IPS-11a (cell line): ENCODE measurements around the gene CEP63.

Source experiments
- H3K4me3 ChIP-seq: one replicate; pipeline ENCODE4 v1.5.1; 2013; ENCODE audit warnings: low read depth, low read length, control low read depth

Gene CEP63

GRCh38 chr3:134485718-134486576 lies at the start of gene CEP63, which contains the start of gene ANAPC13:
Gene CEP63 (plus strand): TSS chr3:134486057. CDS start chr3:134495321, 9,264 bp downstream.
Gene ANAPC13 (minus strand): TSS chr3:134485985. CDS start chr3:134482904, 3,081 bp downstream.
- H3K4me3 ChIP-seq = peak within 1 kb of the TSS; percentile 90

DNA sequence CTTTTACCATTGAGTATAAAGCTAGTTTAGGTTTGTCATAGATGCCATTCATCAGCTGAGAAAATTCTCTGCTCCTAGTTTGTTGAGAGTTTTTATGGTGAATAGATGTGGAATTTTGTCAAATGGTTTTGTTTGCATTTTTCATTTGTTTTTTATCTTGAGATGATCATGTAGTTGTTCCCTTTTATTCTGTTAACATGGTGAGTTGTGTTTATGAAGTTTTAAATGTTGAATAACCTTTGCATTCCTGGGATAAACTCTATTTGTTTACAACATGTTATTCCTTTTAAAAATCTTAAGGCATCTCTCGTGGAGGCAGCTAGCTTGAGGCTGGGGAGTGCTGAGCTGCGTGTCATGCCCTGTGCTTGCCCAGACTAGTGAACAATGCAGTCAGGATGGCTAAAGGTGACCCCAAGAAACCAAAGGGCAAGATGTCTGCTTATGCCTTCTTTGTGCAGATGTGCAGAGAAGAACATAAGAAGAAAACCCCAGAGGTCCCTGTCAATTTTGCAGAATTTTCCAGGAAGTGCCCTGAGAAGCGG lies 48.6 kb upstream of the CEP63 start:
- H3K4me3 ChIP-seq = no peak overlapping the region

- H3K4me3 ChIP-seq = no peak overlapping the region
Measured at GRCh38 chr3:134441321-134441720, 44.5 kb upstream of the CEP63 start.

GRCh38 chr3:134441821-134442220 lies 44.0 kb upstream of the CEP63 start:
- H3K4me3 ChIP-seq = no peak overlapping the region

- no peak overlapping the region for H3K4me3 ChIP-seq
Measured at GRCh38 chr3:134445095-134445494, 40.8 kb upstream of the CEP63 start.

DNA sequence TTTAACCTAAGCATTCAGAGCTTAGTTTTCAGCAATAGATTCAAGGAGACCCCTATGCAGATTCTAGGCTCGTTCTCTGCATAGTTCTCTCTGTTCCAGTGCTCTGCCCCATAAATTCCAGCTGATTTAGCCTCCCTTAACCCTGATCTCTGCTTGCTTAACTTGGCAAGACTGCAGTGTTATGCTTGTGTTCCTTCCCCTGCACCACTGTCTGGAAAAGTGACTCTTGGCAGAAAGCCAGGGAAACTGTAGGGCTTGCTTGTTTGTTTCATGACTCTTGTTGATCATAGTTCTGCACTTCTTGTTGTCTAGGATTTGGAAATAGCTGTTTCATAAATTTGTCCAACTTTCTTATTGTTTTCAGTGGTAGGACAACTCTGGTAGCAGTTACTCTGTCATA lies 40.2 kb upstream of the CEP63 start:
- no peak overlapping the region for H3K4me3 ChIP-seq

- H3K4me3 ChIP-seq = no peak overlapping the region
Measured at GRCh38 chr3:134446800-134447199, 39.1 kb upstream of the CEP63 start.

- no peak overlapping the region for H3K4me3 ChIP-seq
Measured at GRCh38 chr3:134447351-134447750, 38.5 kb upstream of the CEP63 start.

- H3K4me3 ChIP-seq = no peak overlapping the region
Measured at GRCh38 chr3:134448664-134449063, 37.2 kb upstream of the CEP63 start.

DNA sequence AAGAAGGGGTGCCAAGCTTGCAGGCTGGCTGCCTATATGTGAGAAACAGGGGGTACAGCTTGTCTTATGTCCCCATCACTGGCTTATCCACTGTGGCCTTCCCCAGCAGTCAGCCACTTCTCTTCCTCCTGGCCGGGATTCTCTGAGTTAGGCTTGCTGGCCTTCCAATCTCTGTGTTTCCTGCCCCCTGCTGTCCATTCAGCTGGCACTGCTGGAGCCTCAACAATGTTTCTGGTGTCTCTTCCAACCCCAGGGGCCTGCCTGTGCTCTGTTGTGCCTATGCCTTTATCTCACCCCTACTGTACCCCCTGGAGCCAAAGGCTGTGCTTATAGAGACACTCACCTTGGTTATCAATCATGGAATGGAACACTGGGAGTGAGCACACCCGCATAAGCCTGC lies 36.6 kb upstream of the CEP63 start:
- no peak overlapping the region for H3K4me3 ChIP-seq

GRCh38 chr3:134449951-134450350 lies 35.9 kb upstream of the CEP63 start:
- no peak overlapping the region for H3K4me3 ChIP-seq

DNA sequence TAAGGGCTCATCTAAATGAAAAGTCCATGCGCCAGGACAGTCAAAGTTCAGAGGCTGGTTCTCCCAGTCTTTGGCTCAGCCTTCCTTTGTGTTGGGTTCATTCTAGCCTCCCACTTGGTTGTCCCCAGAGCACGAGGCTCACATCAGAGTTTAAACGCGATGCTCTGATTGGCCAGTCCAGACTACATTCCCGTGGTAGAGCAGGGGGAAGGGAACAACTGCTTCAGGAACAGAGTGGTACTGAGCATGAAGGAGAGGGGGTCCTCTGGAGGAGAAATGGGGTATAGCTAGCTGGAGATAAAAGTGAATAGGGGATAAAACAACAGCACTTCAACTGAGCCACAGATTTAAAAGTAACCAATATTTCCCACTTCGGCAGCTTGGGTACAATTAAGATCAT lies 32.2 kb upstream of the CEP63 start:
- no peak overlapping the region for H3K4me3 ChIP-seq

GRCh38 chr3:134457376-134458074 lies 28.3 kb upstream of the CEP63 start:
- no peak overlapping the region for H3K4me3 ChIP-seq

DNA sequence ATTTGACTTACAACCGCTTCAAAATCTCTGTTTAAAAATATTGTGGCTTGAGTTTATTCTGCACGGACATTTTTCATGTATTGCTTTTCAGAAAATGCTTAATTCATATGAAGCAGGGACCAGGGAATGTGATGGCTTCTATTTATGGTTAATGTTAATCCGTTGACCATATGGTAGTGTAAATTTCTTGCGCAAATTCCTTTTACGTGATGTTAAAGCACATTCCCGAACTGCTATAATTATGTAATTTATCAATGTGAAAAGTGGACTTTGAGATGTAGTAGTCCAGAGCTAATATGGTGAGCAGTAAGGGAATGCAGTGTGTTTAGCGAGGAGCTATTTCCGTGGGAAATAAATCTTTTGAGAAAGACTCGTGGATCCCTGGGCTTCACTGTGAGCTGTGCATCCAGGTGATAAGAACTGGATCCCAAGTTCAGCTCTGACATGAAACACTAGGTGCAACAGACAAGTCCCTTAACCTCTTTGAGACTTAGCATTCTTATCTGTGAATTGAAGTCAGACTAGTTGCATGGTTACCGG lies 27.4 kb upstream of the CEP63 start:
- no peak overlapping the region for H3K4me3 ChIP-seq

GRCh38 chr3:134459562-134459961 lies 26.3 kb upstream of the CEP63 start:
- no peak overlapping the region for H3K4me3 ChIP-seq

- no peak overlapping the region for H3K4me3 ChIP-seq
Measured at GRCh38 chr3:134460965-134461364, 24.9 kb upstream of the CEP63 start.

- H3K4me3 ChIP-seq = no peak overlapping the region
Measured at GRCh38 chr3:134462331-134462941, 23.4 kb upstream of the CEP63 start.

DNA sequence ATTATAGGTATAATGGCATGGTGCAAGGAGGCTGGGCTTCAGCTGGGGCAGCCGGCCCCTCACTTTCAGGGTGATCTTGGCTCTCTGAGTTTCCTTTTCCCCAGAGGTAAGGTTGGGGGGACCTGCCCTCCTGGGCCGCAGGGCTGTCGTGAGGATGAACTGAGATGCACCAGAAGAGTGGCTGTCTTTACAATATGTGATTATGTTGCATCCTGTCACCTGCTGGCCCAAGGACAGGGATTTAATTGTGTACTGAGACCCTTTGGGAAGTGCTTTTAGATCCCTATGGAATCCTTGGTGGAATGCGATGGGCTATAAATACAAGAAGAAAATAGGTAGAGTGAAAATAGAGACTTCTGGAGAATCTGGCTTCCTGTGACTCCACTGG lies 22.2 kb upstream of the CEP63 start:
- H3K4me3 ChIP-seq = no peak overlapping the region

- no peak overlapping the region for H3K4me3 ChIP-seq
Measured at GRCh38 chr3:134464064-134464688, 21.7 kb upstream of the CEP63 start.

GRCh38 chr3:134464689-134465365 lies 21.0 kb upstream of the CEP63 start:
- H3K4me3 ChIP-seq = no peak overlapping the region
